ENCODE measurements around the gene CGRRF1. TPM values are rescaled to one million over a fixed set of nuclear protein-coding genes. Genes with fewer than 3 reads are reported as not detected.

The CGRRF1 gene
- total RNA-seq, 2 experiments from 2014 or later: 34.5 to 42.8 TPM

DNA sequence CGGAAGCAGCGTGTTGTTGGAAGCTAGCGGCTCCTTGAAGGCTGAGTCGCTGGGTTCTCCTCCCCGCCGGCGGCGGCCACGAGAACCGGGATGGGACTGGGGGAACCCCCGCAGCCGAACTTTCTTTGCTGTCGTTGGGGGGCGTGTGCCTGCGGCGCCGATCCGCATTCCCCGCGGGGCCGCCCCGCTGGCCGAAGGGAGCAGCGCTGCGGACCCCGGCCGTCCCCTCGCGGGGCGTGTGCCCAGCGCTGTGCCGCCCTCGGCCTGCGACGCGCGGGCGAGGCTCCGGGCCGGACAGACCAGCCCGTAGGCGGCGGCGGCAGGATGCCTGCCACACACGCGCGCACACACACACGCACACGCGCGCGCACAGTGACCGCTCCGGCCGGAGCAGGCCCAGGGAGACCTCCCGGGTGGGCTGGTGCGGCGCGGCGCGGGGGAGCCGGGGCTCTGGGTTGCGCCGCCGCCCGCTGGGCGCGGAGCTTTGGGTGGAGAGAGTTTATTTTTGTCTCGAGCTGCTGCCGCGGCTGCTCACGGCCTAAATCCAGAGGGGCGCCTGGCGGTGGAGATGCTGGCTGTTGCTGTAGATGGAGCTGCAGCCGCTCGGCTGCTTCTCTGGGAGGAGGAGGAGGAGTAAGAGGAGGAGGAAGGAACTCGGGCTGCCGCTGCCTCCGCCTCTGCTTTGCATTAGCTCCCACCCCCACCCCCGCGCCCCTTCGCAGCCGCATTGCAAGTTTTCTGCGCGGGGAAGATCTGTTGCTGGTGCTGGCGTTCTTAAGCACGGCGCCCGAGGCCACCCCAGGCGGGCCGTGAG lies 56.9 kb downstream of the CGRRF1 start, which contains the start of gene SAMD4A:
SAMD4A (plus strand) TSS at position 719 of the 814 bp plus-strand sequence. CDS start 789 bp downstream, outside the sequence.
- Mint-ChIP-seq H3K4me3 (peak within 1 kb of the TSS; percentile 96), H3K4me1 (ENCODE audit: low read depth) (peaks cover 15% of the 10 kb centered on the region), H3K9me3 (no peaks in the 10 kb centered on the region), H3K27me3 (peaks cover 29% of the 10 kb centered on the region), H3K36me3 (ENCODE audit: low read depth) (peaks cover 3% of the 10 kb centered on the region), H3K27ac (peak within 1 kb of the TSS; percentile 91)
- DNase-seq (peak; percentile 19 to 84 (median 55)), ATAC-seq (ENCODE audit: poor library complexity) (peak; percentile 41)
- peak within 1 kb of the TSS in 1 of 2 donors; percentile 41 for H3K27ac ChIP-seq (ENCODE audit: low read depth in 1 of 2, low read length in 2 of 2)
- H3K9me3 ChIP-seq (ENCODE audit: control insufficient read depth in 1 of 2, insufficient read depth in 1 of 2, low read length in 2 of 2): no peaks in the 10 kb centered on the region
- TF ChIP-seq, protein P1, sequence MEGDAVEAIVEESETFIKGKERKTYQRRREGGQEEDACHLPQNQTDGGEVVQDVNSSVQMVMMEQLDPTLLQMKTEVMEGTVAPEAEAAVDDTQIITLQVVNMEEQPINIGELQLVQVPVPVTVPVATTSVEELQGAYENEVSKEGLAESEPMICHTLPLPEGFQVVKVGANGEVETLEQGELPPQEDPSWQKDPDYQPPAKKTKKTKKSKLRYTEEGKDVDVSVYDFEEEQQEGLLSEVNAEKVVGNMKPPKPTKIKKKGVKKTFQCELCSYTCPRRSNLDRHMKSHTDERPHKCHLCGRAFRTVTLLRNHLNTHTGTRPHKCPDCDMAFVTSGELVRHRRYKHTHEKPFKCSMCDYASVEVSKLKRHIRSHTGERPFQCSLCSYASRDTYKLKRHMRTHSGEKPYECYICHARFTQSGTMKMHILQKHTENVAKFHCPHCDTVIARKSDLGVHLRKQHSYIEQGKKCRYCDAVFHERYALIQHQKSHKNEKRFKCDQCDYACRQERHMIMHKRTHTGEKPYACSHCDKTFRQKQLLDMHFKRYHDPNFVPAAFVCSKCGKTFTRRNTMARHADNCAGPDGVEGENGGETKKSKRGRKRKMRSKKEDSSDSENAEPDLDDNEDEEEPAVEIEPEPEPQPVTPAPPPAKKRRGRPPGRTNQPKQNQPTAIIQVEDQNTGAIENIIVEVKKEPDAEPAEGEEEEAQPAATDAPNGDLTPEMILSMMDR (IDR thresholded peaks at IDR 0.05): no peak
- H3K4me3 ChIP-seq (ENCODE audit: low read length): peak within 1 kb of the TSS; percentile 80
- H3K36me3 ChIP-seq (ENCODE audit: insufficient read depth, low read length): no peaks in the 10 kb centered on the region
- intact Hi-C loops (cut with DNase I, micrococcal nuclease): loop anchor here (1.0 to 10.0 kb wide), 8 partner anchors 61 to 598 kb away; partner anchors contain the start of genes GCH1 (in 2 of the 2), CDKN3 (in 1 of the 2) and GMFB (in 1 of the 2)
- peaks cover 6 to 12% of the 10 kb centered on the region in 2 experiments for H3K27me3 ChIP-seq (ENCODE audit: control insufficient read depth in 1 of 2, insufficient read depth in 2 of 2, low read length in 2 of 2)
- peaks cover 29% of the 10 kb centered on the region for H3K4me1 ChIP-seq (ENCODE audit: insufficient read depth, low read length)
- CTCF ChIA-PET: interaction anchor here (1.0 to 8.9 kb wide), 5 partner anchors 57 to 208 kb away, joined by 3 to 104 read pairs (median 5); partner anchors contain the start of gene CGRRF1
- POLR2A ChIA-PET: interaction anchor here (0.6 to 4.0 kb wide), 14 partner anchors 8 to 1414 kb away, joined by 3 to 42 read pairs (median 6); partner anchors contain the start of genes CGRRF1, GCH1 and GMFB

GRCh38 chr14:54567224-54567638 lies 57.5 kb downstream of the CGRRF1 start:
- H3K4me3 Mint-ChIP-seq: peak overlapping the region; percentile 96
- H3K9me3 Mint-ChIP-seq: peaks cover under 1% of the 10 kb centered on the region
- no peak for ATAC-seq (ENCODE audit: poor library complexity)
- no peak for DNase-seq
- H3K27me3 ChIP-seq (ENCODE audit: control insufficient read depth in 1 of 2, insufficient read depth in 2 of 2, low read length in 2 of 2): peaks cover 6 to 12% of the 10 kb centered on the region in 2 experiments
- H3K27ac Mint-ChIP-seq: peak overlapping the region; percentile 78
- ChIA-PET POLR2A (interaction anchor here (0.6 to 4.0 kb wide), 8 partner anchors 58 to 484 kb away, joined by 3 to 42 read pairs (median 10); partner anchors contain the start of genes CGRRF1, GCH1 and GMFB), CTCF (interaction anchor here (1.0 to 8.9 kb wide), 4 partner anchors 58 to 207 kb away, joined by 3 to 104 read pairs (median 6); partner anchors contain the start of gene CGRRF1)
- peak overlapping the region; percentile 70 for H3K4me3 ChIP-seq (ENCODE audit: low read length)
- no peaks in the 10 kb centered on the region for H3K36me3 ChIP-seq (ENCODE audit: insufficient read depth, low read length)
- peaks cover 29% of the 10 kb centered on the region for H3K4me1 ChIP-seq (ENCODE audit: insufficient read depth, low read length)
- H3K36me3 Mint-ChIP-seq (ENCODE audit: low read depth): peaks cover 4% of the 10 kb centered on the region
- TF ChIP-seq, protein P1 (IDR thresholded peaks at IDR 0.05): no peak
- H3K27ac ChIP-seq (ENCODE audit: low read depth in 1 of 2, low read length in 2 of 2): no peak overlapping the region
- peaks cover 15% of the 10 kb centered on the region for H3K4me1 Mint-ChIP-seq (ENCODE audit: low read depth)
- peaks cover 32% of the 10 kb centered on the region for H3K27me3 Mint-ChIP-seq
- intact Hi-C loops (cut with DNase I, micrococcal nuclease): loop anchor here (5.0 to 10.0 kb wide), 7 partner anchors 60 to 598 kb away; partner anchors contain the start of genes GCH1 (in 2 of the 2), CDKN3 (in 1 of the 2) and GMFB (in 1 of the 2)
- peaks cover 0 to 3% of the 10 kb centered on the region in 2 experiments for H3K9me3 ChIP-seq (ENCODE audit: control insufficient read depth in 1 of 2, insufficient read depth in 1 of 2, low read length in 2 of 2)

All from CD4-positive, alpha-beta T cell (primary cell).